Fibroblast of upper back skin (primary cell): ENCODE results near the gene WFIKKN1.

Experiments used
- DNase-seq: peaks from one replicate; pipeline ENCODE4 v3.0.0-alpha.2; 2013

Gene WFIKKN1

GRCh38 chr16:638034-638543, 7.3 kb downstream of the WFIKKN1 start:
- DNase-seq = no peak

- DNase-seq = no peak
These were observed 8.1 kb downstream of the WFIKKN1 start for GRCh38 chr16:638836-639235.

- no peak for DNase-seq
These were observed 9.8 kb downstream of the WFIKKN1 start for GRCh38 chr16:640614-641013.

- peak; percentile 61 for DNase-seq
These were observed 10.8 kb downstream of the WFIKKN1 start, which contains the start of gene MCRIP2 for GRCh38 chr16:641326-642188. MCRIP2 (plus strand) TSS chr16:641828; CDS start chr16:641992, 164 bp downstream.

- DNase-seq = no peak
These were observed 11.6 kb downstream of the WFIKKN1 start for GRCh38 chr16:642189-643049.

GRCh38 chr16:643050-643368, 12.2 kb downstream of the WFIKKN1 start:
- no peak for DNase-seq

- DNase-seq = no peak
These were observed 13.8 kb downstream of the WFIKKN1 start for GRCh38 chr16:644556-644955.

- DNase-seq = no peak
These were observed 15.3 kb downstream of the WFIKKN1 start for GRCh38 chr16:645852-646678.

- DNase-seq = no peak
These were observed 15.9 kb downstream of the WFIKKN1 start for GRCh38 chr16:646679-647172.

GRCh38 chr16:647173-647902, 16.6 kb downstream of the WFIKKN1 start:
- no peak for DNase-seq

- DNase-seq = peak; percentile 17
These were observed 17.4 kb downstream of the WFIKKN1 start for GRCh38 chr16:648071-648780.

- DNase-seq = peak; percentile 86
These were observed 18.2 kb downstream of the WFIKKN1 start, which contains the start of gene WDR90 for GRCh38 chr16:648781-649589. WDR90 (plus strand) TSS chr16:649365; CDS start chr16:649417, 52 bp downstream.

- no peak for DNase-seq
These were observed 18.8 kb downstream of the WFIKKN1 start for GRCh38 chr16:649631-650030.

- no peak for DNase-seq
These were observed 21.1 kb downstream of the WFIKKN1 start for GRCh38 chr16:651844-652243.

GRCh38 chr16:652454-653305, 21.9 kb downstream of the WFIKKN1 start:
- DNase-seq = no peak

GRCh38 chr16:654034-654433, 23.2 kb downstream of the WFIKKN1 start:
- no peak for DNase-seq

GRCh38 chr16:657487-657886, 26.7 kb downstream of the WFIKKN1 start:
- DNase-seq = no peak

GRCh38 chr16:658679-659571, 28.1 kb downstream of the WFIKKN1 start:
- no peak for DNase-seq
